AML-193 (cell line): ENCODE data around the gene TBC1D22A.

ENCODE experiments used
- DNase-seq, 2 experiments: peaks; one replicate each; lab custom pipeline; 2025; lab: John Stamatoyannopoulos, UW

Gene TBC1D22A

GRCh38 chr22:46753360-46753759 lies 9.1 kb upstream of the TBC1D22A start:
- DNase-seq = no peak

DNA sequence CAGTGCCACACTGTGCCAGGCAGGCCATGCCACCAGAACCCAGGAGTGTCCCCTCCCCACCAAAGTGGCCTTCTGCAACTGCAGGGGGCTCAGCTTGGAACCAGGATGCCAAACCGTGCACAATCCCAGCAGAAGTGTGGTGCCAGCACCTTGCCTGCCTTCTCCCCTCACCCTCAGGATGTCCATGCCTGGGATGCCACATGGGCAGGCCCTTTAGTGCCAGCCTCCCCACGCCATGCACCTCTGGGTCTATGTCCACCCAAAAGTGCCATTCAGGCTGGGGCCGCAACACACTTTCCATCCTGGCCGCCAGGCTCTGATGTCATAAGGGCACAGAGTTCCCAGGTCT lies 8.7 kb upstream of the TBC1D22A start:
- no peak for DNase-seq

- DNase-seq = peak; percentile 53 to 63
These were observed 8.2 kb upstream of the TBC1D22A start for GRCh38 chr22:46754110-46754799.

DNA sequence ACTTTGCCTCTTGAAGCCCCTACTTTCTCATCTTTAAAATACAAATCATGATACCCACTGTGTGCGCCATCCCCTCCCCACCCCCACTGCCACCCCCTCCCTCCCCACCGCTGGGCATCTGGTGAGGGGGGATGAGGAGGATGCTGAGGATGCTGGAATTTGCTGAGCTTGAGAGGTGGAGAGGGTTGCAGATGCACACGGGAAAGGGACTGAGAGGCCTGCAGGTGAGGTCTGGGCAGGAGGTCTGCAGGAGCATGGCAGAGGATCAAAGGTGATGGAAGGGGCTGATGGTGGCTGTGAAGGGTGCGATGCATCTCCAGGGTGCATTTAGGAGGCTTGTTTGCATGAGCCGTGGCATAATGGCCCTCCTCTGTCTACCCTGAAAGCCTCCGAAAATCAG lies 7.6 kb upstream of the TBC1D22A start:
- no peak for DNase-seq

GRCh38 chr22:46755525-46755924 lies 6.9 kb upstream of the TBC1D22A start:
- no peak for DNase-seq

DNA sequence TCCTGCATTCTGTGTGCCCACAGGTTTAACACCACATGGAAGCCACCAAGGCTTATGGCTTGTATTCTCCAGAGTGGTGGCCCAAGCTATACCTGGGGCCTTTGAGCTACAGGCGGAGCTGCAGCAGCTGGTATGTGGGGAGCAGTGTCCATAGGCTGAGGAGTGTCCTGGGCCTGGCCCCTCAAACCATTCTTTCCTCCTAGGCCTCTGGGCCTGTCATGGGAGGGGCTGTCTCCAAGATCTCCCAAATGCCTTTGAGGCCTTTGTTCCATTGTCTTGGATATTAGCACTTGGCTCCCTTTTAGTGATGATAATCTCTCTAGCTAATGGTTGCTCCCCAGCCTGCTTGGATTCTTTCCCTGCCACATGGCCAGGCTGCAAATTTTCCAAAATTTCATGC lies 6.4 kb upstream of the TBC1D22A start:
- no peak for DNase-seq

DNA sequence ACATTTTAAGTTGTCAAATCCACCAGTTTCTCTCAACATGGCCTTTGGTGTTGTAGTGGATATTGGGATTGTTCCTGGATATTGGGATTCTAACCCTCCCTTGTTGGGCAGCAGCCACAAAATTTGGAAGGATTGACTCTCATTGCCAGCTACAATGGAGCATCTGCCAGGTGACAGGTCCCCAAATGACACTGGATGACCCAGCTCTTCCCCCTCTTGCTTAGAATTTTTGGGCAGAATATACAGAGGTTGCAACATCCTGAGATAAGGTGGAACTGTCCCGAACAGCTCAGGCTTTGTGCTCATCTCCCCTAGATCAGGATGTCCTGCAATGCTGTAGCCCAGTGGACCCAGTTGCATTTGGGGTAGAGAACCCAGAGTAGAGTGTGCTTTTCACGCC lies 5.3 kb upstream of the TBC1D22A start:
- DNase-seq = no peak

GRCh38 chr22:46758121-46758520 lies 4.3 kb upstream of the TBC1D22A start:
- peak in 1 of 2 experiments; percentile 12 for DNase-seq

- DNase-seq = peak; percentile 48 to 72
These were observed 3.6 kb upstream of the TBC1D22A start for GRCh38 chr22:46758867-46759290.

DNA sequence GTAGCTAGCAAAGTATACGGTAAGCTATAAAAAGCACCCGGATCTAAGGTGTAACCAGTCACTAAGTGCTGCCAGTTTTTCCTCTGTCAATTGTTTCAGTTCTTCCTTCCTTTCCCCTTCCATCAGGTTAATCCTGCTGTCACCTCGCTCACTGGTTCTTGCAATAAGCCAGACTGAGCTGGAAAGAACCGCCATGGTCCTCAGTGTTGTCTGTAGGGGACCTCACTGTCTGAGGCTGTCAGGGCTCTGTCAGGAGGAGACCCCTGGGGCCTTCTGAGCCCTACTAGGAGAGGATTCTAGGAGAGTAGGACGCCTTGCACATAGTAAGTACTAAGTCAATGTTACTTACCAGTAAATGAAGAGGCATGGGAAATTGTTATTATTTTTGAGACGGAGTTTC lies 1.4 kb upstream of the TBC1D22A start:
- no peak for DNase-seq

DNA sequence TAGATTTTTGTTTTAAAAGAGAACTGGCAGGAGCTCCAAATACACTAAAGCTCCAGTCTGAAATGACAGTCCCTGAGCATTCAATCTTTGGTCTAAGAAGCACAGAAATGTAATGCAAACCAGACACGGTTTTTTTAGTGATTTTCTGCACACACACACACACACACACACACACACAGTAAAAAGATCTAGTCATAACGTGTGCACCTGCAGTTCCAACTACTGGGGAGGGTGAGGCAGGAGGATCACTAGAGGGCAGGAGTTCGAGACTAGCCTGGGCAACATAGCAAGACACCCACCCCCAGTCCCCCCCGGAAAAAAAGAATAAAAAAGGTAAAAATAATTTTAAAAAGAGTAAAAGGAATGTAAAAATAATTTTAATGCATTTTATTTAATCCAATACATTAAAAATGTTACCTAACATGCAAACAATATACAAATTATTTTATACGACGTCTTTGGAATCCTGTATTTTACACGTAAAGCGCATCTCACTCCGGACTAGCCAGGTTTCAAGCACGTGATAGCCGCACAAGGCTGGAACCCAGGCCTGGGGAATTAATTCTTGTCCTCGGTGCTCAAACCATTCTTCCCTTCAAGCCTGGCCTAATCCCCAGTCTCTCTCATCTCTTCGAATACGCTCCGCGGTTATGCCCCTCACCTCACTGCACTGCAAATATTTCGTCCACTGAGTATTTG lies 762 bp upstream of the TBC1D22A start:
- no peak for DNase-seq

DNA sequence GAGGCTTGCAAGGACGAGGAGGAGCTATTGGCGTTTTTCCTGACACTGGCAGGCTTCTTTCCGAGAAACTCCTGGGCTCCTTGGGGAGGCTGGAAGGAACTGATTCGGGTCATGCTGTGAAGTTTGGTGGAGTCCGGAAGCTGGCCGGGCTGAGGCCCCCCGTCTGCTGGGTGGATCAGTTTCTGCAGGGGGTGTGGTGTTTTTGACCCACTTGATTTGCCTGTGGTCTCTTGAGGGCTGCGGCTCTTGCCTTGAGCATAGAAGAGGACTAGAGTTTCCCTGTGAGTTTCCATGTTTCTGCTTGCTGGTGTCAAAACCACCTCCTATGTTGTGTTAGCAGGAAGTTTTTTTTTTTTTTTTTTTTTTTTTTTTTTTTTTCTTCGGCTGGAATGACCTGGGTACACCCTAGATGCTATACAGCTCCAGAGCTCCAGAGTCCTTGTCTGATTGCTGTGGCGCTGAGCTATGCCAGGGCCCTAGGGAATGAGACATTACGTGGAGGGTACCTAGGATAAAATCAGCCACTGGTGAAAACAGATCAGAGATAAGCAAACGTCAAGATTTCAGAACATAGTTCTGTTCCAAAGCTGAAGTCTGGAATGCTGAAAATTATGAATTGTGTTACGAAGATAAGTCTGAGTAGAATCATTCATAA lies 728 bp downstream of the TBC1D22A start:
- no peak for DNase-seq

DNA sequence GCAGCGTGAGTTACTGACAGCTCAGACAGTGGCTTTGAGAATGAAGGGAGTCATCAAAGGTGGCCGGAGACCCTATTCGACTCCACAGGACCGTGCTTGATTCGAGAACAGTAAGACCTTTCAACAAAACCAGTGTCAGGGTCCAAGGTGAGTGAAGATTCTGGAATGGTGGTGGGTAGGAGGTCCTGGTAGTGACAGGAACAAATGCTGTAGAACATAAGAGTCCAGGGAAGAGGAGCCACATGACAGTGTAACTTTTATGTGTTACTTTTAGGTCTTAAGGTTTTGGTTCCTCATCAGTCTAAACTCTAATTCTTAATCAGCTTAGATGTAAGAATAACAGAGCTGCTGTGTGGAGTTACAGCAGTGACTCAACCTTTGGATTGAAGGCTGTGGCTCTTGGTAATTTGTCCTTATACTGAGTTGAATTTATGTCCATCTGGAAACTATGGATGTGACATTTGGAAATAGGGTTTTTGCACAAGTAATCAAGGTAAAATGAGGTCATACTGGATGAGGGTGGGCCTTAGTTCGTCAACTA lies 1.8 kb downstream of the TBC1D22A start:
- no peak for DNase-seq

DNA sequence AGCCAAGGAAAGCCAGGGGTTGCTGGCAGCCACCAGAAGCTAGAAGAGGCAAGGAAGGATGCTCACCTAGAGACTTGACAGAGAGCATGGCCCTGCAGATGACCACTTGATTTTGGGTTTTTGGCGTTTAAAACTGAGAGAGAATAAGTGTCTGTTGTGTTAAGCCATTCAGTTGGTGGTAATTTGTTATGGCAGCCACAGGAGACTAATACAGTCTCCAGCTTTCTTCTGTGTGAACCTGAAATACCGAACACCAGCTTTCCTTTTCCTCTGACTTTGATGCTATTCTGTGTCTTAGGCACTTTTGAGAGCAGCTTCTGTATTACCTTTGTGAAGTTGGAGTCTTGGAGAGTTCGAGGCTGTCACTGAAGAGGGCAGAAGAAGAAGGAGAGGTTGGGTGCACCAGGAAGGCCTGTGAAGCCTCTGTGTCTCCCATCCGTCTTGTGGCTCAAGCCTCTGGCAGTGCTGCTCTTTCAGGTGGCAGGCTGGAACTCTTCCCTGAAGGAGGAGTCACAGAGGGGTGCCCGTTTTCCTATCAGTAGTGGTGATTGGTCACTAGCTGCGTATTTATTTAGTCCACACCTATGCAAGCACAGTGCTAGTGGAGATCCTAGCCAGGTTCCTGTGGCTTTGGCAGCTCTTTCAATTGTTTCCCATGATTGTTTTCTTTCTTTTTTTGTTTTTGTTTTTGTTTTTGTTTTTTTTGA lies 2.5 kb downstream of the TBC1D22A start:
- DNase-seq = no peak

- no peak for DNase-seq
These were observed 4.2 kb downstream of the TBC1D22A start for GRCh38 chr22:46766611-46767010.

GRCh38 chr22:46767249-46767985 lies 5.0 kb downstream of the TBC1D22A start:
- DNase-seq = no peak

DNA sequence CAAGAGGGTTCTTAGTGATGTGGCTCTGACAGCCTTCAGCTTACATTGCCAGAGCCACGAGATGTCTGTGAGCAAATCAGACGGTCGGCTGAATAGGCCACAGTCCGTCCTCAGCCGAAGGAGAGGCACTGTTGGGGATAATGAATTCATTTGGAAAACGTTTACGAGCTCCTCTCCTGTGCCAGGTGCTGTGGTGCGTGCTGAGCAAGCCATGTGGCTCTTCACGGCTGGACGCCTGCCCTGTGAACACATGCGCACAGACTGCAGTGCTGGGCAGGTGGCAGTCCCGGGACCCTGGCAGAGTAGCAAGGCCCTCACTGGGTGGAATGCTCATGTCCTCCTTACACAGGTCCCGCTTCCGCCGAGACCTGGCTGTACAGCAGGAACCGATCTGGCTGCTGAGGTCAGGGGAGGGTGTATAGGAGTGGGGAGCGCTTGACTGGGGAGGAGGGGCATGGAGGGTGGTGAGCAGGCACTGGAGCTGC lies 6.8 kb downstream of the TBC1D22A start:
- no peak for DNase-seq

DNA sequence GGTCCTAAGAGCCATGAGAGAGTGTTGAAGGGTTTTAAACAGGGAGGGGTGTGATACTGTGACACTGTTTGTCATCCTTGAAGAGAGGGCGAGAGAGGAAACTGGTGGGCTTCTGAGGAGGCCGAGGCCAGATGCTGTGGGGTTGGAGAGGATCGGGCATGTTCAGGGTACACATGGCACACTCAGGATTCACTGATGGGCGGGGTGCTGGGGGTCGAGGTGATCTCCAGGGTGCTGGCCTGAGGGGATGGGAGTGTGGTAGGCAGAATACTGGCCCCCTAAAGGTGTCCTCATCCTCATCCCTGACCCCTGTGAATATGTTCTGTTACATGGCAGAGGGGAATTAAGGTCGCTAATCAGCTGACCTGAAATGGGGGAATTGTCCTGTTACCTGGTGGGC lies 7.3 kb downstream of the TBC1D22A start:
- DNase-seq = no peak

- no peak for DNase-seq
These were observed 7.7 kb downstream of the TBC1D22A start for GRCh38 chr22:46770151-46770641.

DNA sequence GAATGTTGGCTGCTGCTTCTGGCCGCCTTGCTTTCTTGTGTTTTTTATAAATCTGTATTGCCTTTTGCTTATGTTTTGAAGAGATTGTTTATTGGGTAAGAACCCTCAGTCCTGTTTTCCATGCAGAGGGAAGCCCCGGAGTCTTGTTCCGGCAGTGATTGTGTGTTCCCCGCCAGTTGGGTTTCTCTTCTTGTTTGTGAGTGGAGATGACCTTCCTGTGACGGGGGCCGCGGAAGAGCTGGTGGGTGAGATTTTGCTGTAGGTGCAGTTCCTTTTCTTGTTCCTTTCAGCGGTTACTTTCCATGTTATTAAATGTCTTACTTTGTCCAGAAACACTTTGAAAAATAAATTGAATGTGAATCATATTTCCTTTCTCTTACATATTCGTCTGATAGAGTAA lies 8.3 kb downstream of the TBC1D22A start:
- no peak for DNase-seq

- no peak for DNase-seq
These were observed 10.6 kb downstream of the TBC1D22A start for GRCh38 chr22:46773076-46773475.
